Karpas-422 (cell line): ENCODE results near the gene CDK2. TPM values are rescaled to one million over a fixed set of nuclear protein-coding genes. Genes with fewer than 3 reads are reported as not detected.

Experiments used
- DNase-seq: peaks from one replicate; pipeline ENCODE4 v3.0.0-alpha.2; 2015
- H2AFZ ChIP-seq: fragments of 200-600 bp; sonication (generic); 2 replicates; pipeline ENCODE4 v1.6.1; 2014; ENCODE audit warnings: antibody characterized with exemption, low read length, mixed read lengths
- H3K27ac ChIP-seq: fragments of 200-600 bp; sonication (generic); 2 replicates; pipeline ENCODE4 v1.5.1; 2014; ENCODE audit warnings: mild to moderate bottlenecking, low read length, moderate library complexity
- H3K27me3 ChIP-seq: fragments of 200-600 bp; sonication (generic); 2 replicates; pipeline ENCODE4 v1.6.1; 2014; ENCODE audit warnings: low read length, mixed read lengths
- H3K36me3 ChIP-seq: fragments of 200-600 bp; sonication (generic); 2 replicates; pipeline ENCODE4 v1.6.1; 2014; ENCODE audit warnings: low read length, mixed read lengths; ENCODE audit not compliant: insufficient read depth
- H3K4me1 ChIP-seq: fragments of 200-600 bp; sonication (generic); 2 replicates; pipeline ENCODE4 v1.6.1; 2014; ENCODE audit warnings: mild to moderate bottlenecking, low read length, mixed read lengths
- H3K4me2 ChIP-seq: fragments of 200-600 bp; sonication (generic); 2 replicates; pipeline ENCODE4 v1.6.1; 2014; ENCODE audit warnings: low read length, low read depth, mild to moderate bottlenecking; ENCODE audit not compliant: poor library complexity, severe bottlenecking
- H3K4me3 ChIP-seq: fragments of 200-600 bp; sonication (generic); 2 replicates; pipeline ENCODE4 v1.5.1; 2014; ENCODE audit warnings: mild to moderate bottlenecking, antibody characterized with exemption, low read length, mixed read lengths
- H3K79me2 ChIP-seq: fragments of 200-600 bp; sonication (generic); 2 replicates; pipeline ENCODE4 v1.6.1; 2014; ENCODE audit warnings: mild to moderate bottlenecking, low read length, mixed read lengths
- H3K9ac ChIP-seq: fragments of 200-600 bp; sonication (generic); 2 replicates; pipeline ENCODE4 v1.6.0; 2014; ENCODE audit warnings: low read length
- H3K9me2 ChIP-seq: fragments of 200-600 bp; sonication (generic), shearing (Covaris generic); replicated peaks from 2 replicates; pipeline ENCODE4 v1.6.0; 2014; ENCODE audit warnings: mild to moderate bottlenecking, low read length, moderate library complexity; ENCODE audit not compliant: insufficient read depth
- H3K9me3 ChIP-seq: fragments of 300-700, 200-600 bp; sonication (generic); 2 replicates; pipeline ENCODE4 v1.6.1; 2014; ENCODE audit warnings: low read length, mixed read lengths
- H4K20me1 ChIP-seq: fragments of 200-600 bp; sonication (generic); 2 replicates; pipeline ENCODE4 v1.6.1; 2014; ENCODE audit warnings: mild to moderate bottlenecking, antibody characterized with exemption, low read length, low read depth; ENCODE audit not compliant: insufficient read depth
- total RNA-seq: library from RNA; depleted of rRNA; stranded (reverse); fragments of >200 nt; shearing (Covaris generic); gene quantifications from 2 replicates; pipeline ENCODE4 v1.2.3, GENCODE V29; 2014; ENCODE audit warnings: low replicate concordance; rRNA removed

The CDK2 gene
- total RNA-seq, 1 experiment from 2014 or later = 49.9 TPM

GRCh38 chr12:56018356-56018755 lies 51.7 kb downstream of the CDK2 start:
- no peaks in the 10 kb centered on the region for H3K9me3 ChIP-seq
- no peaks in the 10 kb centered on the region for H3K27me3 ChIP-seq
- H3K4me2 ChIP-seq = no peak overlapping the region
- no peak overlapping the region for H3K4me3 ChIP-seq
- no peaks in the 10 kb centered on the region for H3K79me2 ChIP-seq
- H4K20me1 ChIP-seq = no peaks in the 10 kb centered on the region
- peaks cover 7% of the 10 kb centered on the region; the same call in 1 of the 2 replicates for H3K4me1 ChIP-seq
- no peak overlapping the region for H3K9ac ChIP-seq
- H2AFZ ChIP-seq = no peak overlapping the region
- H3K9me2 ChIP-seq = no peaks in the 10 kb centered on the region
- no peak for DNase-seq
- H3K27ac ChIP-seq = no peak overlapping the region
- no peaks in the 10 kb centered on the region for H3K36me3 ChIP-seq

DNA sequence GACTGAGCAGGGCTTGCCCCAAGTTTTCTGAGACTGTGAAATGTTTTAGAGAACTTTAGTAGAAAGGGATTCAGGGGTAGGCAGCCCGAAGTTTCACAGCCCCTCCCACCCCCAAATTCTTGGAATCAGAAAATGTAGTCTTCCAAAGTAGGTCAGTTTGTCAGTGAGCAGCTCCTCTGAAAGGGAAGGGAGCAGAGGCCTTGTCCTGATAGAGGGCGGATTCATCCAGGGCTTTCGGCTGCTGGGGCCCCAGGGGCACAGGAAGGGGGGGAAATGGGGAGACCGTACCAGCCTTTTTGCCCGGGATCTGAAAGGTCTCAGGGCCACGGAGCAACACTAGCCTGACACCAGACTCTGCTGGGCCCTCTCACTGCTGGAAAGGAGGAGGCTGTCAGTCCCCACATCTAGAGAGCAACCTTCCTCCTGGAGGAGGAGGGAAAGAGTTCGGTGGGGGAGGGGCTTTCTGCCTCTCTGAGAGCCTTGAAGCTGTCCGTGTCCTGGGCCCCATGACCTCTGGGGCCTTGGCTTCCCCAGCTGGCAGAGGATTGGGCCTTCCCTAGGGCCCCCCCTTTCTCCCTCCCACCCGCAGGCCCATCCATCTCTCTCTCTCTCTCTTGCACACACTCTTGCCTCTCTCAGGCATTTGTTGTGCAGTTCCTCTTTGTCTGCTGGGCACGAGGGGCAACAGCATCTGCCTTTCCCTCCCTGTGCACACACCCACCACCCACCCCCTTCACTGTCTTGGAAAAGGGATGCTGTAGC lies 54.0 kb downstream of the CDK2 start, which contains the start of gene IKZF4:
TSS of gene IKZF4 (plus strand) at position 621 of the 762 bp plus-strand sequence. CDS start 451 bp downstream, outside the sequence.
- Histone ChIP-seq H3K4me3 (no peak within 1 kb of the TSS), H3K9ac (no peak within 1 kb of the TSS), H3K79me2 (no peaks in the 10 kb centered on the region), H3K27me3 (no peaks in the 10 kb centered on the region), H3K36me3 (no peaks in the 10 kb centered on the region), H3K4me1 (peaks cover 7% of the 10 kb centered on the region; the same call in 1 of the 2 replicates), H3K4me2 (no peak within 1 kb of the TSS), H2AFZ (no peak within 1 kb of the TSS), H4K20me1 (no peaks in the 10 kb centered on the region), H3K27ac (no peak within 1 kb of the TSS), H3K9me2 (no peaks in the 10 kb centered on the region), H3K9me3 (no peaks in the 10 kb centered on the region)
- no peak for DNase-seq

DNA sequence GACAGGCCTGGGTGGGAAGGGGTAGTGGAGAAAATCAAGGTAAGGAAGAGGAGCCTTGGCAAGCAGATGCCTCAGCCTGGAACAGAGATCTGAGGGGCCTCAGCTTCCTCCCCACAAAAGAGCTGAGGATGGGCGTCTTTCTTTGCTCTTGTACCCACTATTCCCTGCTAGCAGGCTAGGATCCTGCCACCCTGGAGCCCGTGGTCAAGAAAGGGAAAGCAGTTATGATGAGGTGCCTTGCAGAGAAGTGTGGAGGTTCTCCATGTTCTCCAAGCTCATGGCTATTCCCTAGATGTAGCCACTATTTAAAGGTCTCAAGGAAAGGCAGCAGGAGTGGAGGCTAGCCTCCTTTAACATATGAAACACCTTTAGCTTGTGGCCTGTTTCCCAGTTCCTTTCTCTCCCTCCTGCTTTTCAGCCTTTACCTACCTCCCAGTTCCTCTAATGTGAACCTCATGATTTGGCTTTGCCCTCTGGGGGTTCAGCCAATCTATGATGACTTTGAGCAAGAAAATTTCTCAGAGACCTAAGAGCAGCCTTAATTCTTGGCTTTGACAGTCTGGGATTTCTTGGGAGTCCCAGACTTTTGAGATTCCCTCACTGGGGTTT lies 55.4 kb downstream of the CDK2 start:
- DNase-seq = no peak
- no peak overlapping the region for H2AFZ ChIP-seq
- H3K79me2 ChIP-seq = no peaks in the 10 kb centered on the region
- no peak overlapping the region for H3K27ac ChIP-seq
- H3K27me3 ChIP-seq = no peaks in the 10 kb centered on the region
- H3K4me2 ChIP-seq = no peak overlapping the region
- no peaks in the 10 kb centered on the region for H4K20me1 ChIP-seq
- no peak overlapping the region for H3K4me3 ChIP-seq
- peaks cover 7% of the 10 kb centered on the region for H3K4me1 ChIP-seq
- no peaks in the 10 kb centered on the region for H3K9me3 ChIP-seq
- H3K9ac ChIP-seq = no peak overlapping the region
- no peaks in the 10 kb centered on the region for H3K9me2 ChIP-seq
- H3K36me3 ChIP-seq = no peaks in the 10 kb centered on the region

Other genes with a start within 250 kb of the CDK2 start
- 12.4 and 12.8 TPM in 2 replicates for gene RDH5, start 246.4 kb upstream of the CDK2 start, total RNA-seq
- gene CD63, start 237.8 kb upstream of the CDK2 start, total RNA-seq = 150 and 266 TPM in 2 replicates
- gene GDF11, start 223.7 kb upstream of the CDK2 start, total RNA-seq = 2.9 and 7.8 TPM in 2 replicates
- gene SARNP, start 149.1 kb upstream of the CDK2 start, total RNA-seq = 64.9 and 100 TPM in 2 replicates
- 32.6 and 37.4 TPM in 2 replicates for gene ORMDL2, start 148.8 kb upstream of the CDK2 start, total RNA-seq
- 28.6 and 36.9 TPM in 2 replicates for gene DNAJC14, start 137.2 kb upstream of the CDK2 start, total RNA-seq
- 0.11 TPM in 1 of 2 replicates, not detected in the other for gene MMP19, start 123.9 kb upstream of the CDK2 start, total RNA-seq
- 58.9 and 63.8 TPM in 2 replicates for gene PYM1, start 38.9 kb upstream of the CDK2 start, total RNA-seq
- 70.4 and 88.5 TPM in 2 replicates for gene DGKA, start 35.7 kb upstream of the CDK2 start, total RNA-seq
- gene PMEL, start 788 bp upstream of the CDK2 start, total RNA-seq = 8.8 and 9.7 TPM in 2 replicates
- 43.8 and 62.4 TPM in 2 replicates for gene RAB5B, start 7.2 kb downstream of the CDK2 start, total RNA-seq
- 3.1 and 11.0 TPM in 2 replicates for gene SUOX, start 30.4 kb downstream of the CDK2 start, total RNA-seq
- gene IKZF4, start 54.2 kb downstream of the CDK2 start, total RNA-seq = 1.0 and 7.4 TPM in 2 replicates
- 417 and 1,471 TPM in 2 replicates for gene RPS26, start 75.1 kb downstream of the CDK2 start, total RNA-seq
- gene ERBB3, start 113.3 kb downstream of the CDK2 start, total RNA-seq = not detected in 2 replicates
- gene PA2G4, start 137.7 kb downstream of the CDK2 start, total RNA-seq = 111 and 267 TPM in 2 replicates
- gene RPL41, start 149.8 kb downstream of the CDK2 start, total RNA-seq = 7,506 and 9,874 TPM in 2 replicates
- 11.9 and 13.4 TPM in 2 replicates for gene ZC3H10, start 151.4 kb downstream of the CDK2 start, total RNA-seq
- 75.3 and 75.7 TPM in 2 replicates for gene ESYT1, start 161.4 kb downstream of the CDK2 start, total RNA-seq
- 33.1 and 94.4 TPM in 2 replicates for gene MYL6B, start 185.8 kb downstream of the CDK2 start, total RNA-seq
- gene MYL6, start 191.5 kb downstream of the CDK2 start, total RNA-seq = 640 and 780 TPM in 2 replicates
- gene SMARCC2, start 222.7 kb downstream of the CDK2 start, total RNA-seq = 26.2 and 42.2 TPM in 2 replicates